ENCODE results near the gene BEND7. TPM values are rescaled to one million over a fixed set of nuclear protein-coding genes. Genes with fewer than 3 reads are reported as not detected.
A peak's percentile ranks its signal among the peaks of the same experiment; 100 is the strongest.

BEND7 gene
- total and polyA plus RNA-seq, 2 donors (not counting 3 experiments of a cell fraction or from before 2014, with no cell fraction given), result 7.3 to 31.7 TPM

DNA sequence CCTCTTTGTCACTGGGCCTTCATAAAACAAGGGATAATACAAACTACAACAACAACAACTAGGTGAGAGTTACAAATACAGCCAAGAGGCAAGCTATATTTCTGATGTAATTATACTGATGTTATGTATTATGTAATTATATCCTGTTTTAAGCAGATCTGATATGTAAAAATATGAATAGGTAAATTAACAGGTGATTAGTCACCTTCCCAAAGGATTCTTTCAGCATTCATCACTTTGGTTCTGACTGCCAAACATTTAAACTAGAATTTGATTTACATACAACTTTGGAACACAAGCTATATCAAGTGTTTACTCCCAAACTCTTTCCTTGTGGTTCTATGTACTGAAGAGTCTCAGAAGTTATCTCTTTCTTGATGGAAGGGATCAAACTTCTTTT is 53.7 kb downstream of the BEND7 start:
- intact Hi-C loops (cut with micrococcal nuclease), result no loop called here
- DNase-seq (ENCODE audit: low read depth, low spot score) (no peak), FAIRE-seq (peak; percentile 42)
- H3K79me2 ChIP-seq (ENCODE audit: control insufficient read depth, insufficient read depth, low read length), result no peaks in the 10 kb centered on the region
- no peaks in the 10 kb centered on the region for H3K9me3 ChIP-seq (replicated peaks; ENCODE audit: control insufficient read depth, insufficient read depth, low read length)
- no peak overlapping the region for H3K4me3 ChIP-seq (replicated peaks in 1 of 3; ENCODE audit: insufficient read depth in 1 of 3, low read depth in 1 of 3, low read length in 3 of 3)
- dilution Hi-C loops (cut with MboI; ENCODE audit: extremely low pct_ligation_motif_present, low sequenced_read_pairs), result no loop called here
- no peaks in the 10 kb centered on the region for H3K4me1 ChIP-seq (ENCODE audit: control insufficient read depth, extremely low read depth, insufficient read depth, low read length)
- H3K36me3 ChIP-seq (ENCODE audit: control insufficient read depth in 2 of 2, extremely low read depth in 1 of 2, insufficient read depth in 2 of 2, low read length in 2 of 2), result peaks cover 1 to 8% of the 10 kb centered on the region in 2 experiments
- no peaks in the 10 kb centered on the region for H3K27me3 ChIP-seq (ENCODE audit: control insufficient read depth in 2 of 2, insufficient read depth in 2 of 2, low read length in 2 of 2)
- no peak overlapping the region for H3K4me2 ChIP-seq (ENCODE audit: insufficient read depth, low read length)
- no TSS peak for BruUV-seq (replicated peaks)
- POLR2A ChIA-PET, result interaction anchor here (0.6 kb wide), 1 partner anchor 327 kb away, joined by 3 read pairs; no protein-coding TSS in a partner anchor
- H3K9ac ChIP-seq (replicated peaks; ENCODE audit: extremely low read depth, insufficient read depth, low read length), result no peak overlapping the region
- no peaks in the 10 kb centered on the region for H4K20me1 ChIP-seq (replicated peaks; ENCODE audit: control insufficient read depth, extremely low read depth, insufficient read depth, low read length)
- no peak overlapping the region for H2AFZ ChIP-seq (ENCODE audit: low read depth, low read length)
- no peak for TF ChIP-seq POLR2AphosphoS5 (IDR thresholded peaks at IDR 0.05; ENCODE audit: insufficient read depth, low read depth, low read length)
- TF ChIP-seq, protein P1, sequence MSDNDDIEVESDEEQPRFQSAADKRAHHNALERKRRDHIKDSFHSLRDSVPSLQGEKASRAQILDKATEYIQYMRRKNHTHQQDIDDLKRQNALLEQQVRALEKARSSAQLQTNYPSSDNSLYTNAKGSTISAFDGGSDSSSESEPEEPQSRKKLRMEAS (IDR thresholded peaks at IDR 0.05; ENCODE audit: insufficient read depth, insufficient read length), result no peak
- TF ChIP-seq POLR2A (IDR thresholded peaks at IDR 0.05; ENCODE audit: low read depth, low read length), result no peak
- no peak for TF ChIP-seq CTCF (IDR thresholded peaks at IDR 0.05; ENCODE audit: extremely low read depth in 1 of 2, insufficient read depth in 1 of 2, low read depth in 1 of 2, low read length in 2 of 2)
- no peak for TF ChIP-seq EZH2 (IDR thresholded peaks at IDR 0.05; ENCODE audit: borderline replicate concordance, low read depth, low read length, severe bottlenecking)
- no peak for TF ChIP-seq JUN (IDR thresholded peaks at IDR 0.05; ENCODE audit: borderline replicate concordance, insufficient read depth, insufficient read length, low read depth)
- no peak for TF ChIP-seq FOS (IDR thresholded peaks at IDR 0.05; ENCODE audit: borderline replicate concordance, insufficient read depth, low read length)
- TF ChIP-seq GATA2 (IDR thresholded peaks at IDR 0.05; ENCODE audit: insufficient read depth, insufficient read length, low read depth, low read length), result no peak
- no peak for TF ChIP-seq MYC (IDR thresholded peaks at IDR 0.05; ENCODE audit: low read depth, low read length)
- H3K27ac ChIP-seq (ENCODE audit: insufficient read depth, low read depth, low read length), result no peak overlapping the region
- CTCF ChIA-PET, result interaction anchor here (0.7 to 1.7 kb wide), 2 partner anchors 12 to 35 kb away, joined by 3 to 5 read pairs; no protein-coding TSS in a partner anchor
- H3K9me1 ChIP-seq (replicated peaks; ENCODE audit: control insufficient read depth, extremely low read depth, insufficient read depth, low read length), result no peaks in the 10 kb centered on the region
